Panc1 (cell line): ENCODE data around the gene CCDC86.

ENCODE experiments used
- CTCF ChIP-seq: fragments of 450-650 bp; IDR thresholded peaks from 2 replicates; pipeline ENCODE4 v1.5.1; 2017; ENCODE audit warnings: mild to moderate bottlenecking
- POLR2AphosphoS5 ChIP-seq: IDR thresholded peaks from 2 replicates; pipeline ENCODE4 v1.6.1; 2012; ENCODE audit warnings: mild to moderate bottlenecking, low read depth, low read length, moderate library complexity

- TF ChIP-seq POLR2AphosphoS5 (no peak), CTCF (no peak)
Observed at GRCh38 chr11:60879104-60879503, 37.2 kb downstream of the CCDC86 start.
